B cell (primary cell): Measurements from ENCODE around the gene S100PBP. TPM values are rescaled to one million over a fixed set of nuclear protein-coding genes. Genes with fewer than 3 reads are reported as not detected.
A peak's percentile ranks its signal among the peaks of the same experiment; 100 is the strongest.

Experiments
- ATAC-seq: fragments of 200-7000 bp; cut with Tn5 transposase; one replicate; pipeline ENCODE4 v1.10.0; 2021; ENCODE audit warnings: low read depth, mild to moderate bottlenecking, moderate number of reproducible peaks, moderate library complexity
- CTCF ChIA-PET: fragments of 350-600 bp; sonication (Branson Sonifier 250); formaldehyde crosslinking; loops from one replicate; lab custom pipeline; 2021; ENCODE audit warnings: antibody characterized with exemption, inconsistent platforms; lab: Charles Lee
- POLR2A ChIA-PET: fragments of 350-600 bp; sonication (Branson Sonifier 250); formaldehyde crosslinking; loops from one replicate; lab custom pipeline; 2021; ENCODE audit warnings: antibody characterized with exemption; lab: Charles Lee
- DNase-seq: peaks from one replicate; pipeline ENCODE4 v3.0.0; 2013
- H2AFZ ChIP-seq: 2 replicates; pipeline ENCODE4 v1.6.1; 2012; ENCODE audit warnings: mild to moderate bottlenecking, low read depth, low read length; ENCODE audit not compliant: insufficient read depth, poor library complexity, severe bottlenecking
- H3K27ac ChIP-seq, 2 donors: 1 replicate in 1 of 2; 2 replicates in 1 of 2; pipeline ENCODE4 v1.5.1; 2012 to 2013; ENCODE audit warnings: low read length in 2 of 2, mild to moderate bottlenecking in 2 of 2, moderate library complexity in 1 of 2
- H3K27me3 ChIP-seq, 4 experiments: fragments of 200-600 bp in 1 of 4; sonication (generic) in 1 of 4; replicated peaks in 1 of 4; 1 replicate in 2 of 4; 2 replicates in 2 of 4; pipeline versions ENCODE4 v1.6.1 to v1.7.0; 2013 to 2016; ENCODE audit warnings: low read length in 3 of 4, mild to moderate bottlenecking in 2 of 4, mixed read lengths in 1 of 4, moderate library complexity in 1 of 4; ENCODE audit not compliant: insufficient read depth in 4 of 4, control insufficient read depth in 3 of 4; ENCODE audit errors: control extremely low read depth in 1 of 4
- H3K36me3 ChIP-seq, 2 experiments: replicated peaks in 1 of 2; 1 replicate in 1 of 2; 2 replicates in 1 of 2; pipeline versions ENCODE4 v1.6.1 to v1.7.1; 2013; ENCODE audit warnings: low read length in 1 of 2; ENCODE audit not compliant: insufficient read depth in 2 of 2, control insufficient read depth in 1 of 2; ENCODE audit errors: control extremely low read depth in 1 of 2, extremely low read depth in 1 of 2
- H3K4me1 ChIP-seq, 2 donors: fragments of 200-600 bp in 1 of 2; sonication (generic) in 1 of 2; 1 replicate in 1 of 2; 2 replicates in 1 of 2; pipeline versions ENCODE4 v1.5.1 to v1.6.1; 2013 to 2017; ENCODE audit warnings: low read length in 2 of 2; ENCODE audit not compliant: control insufficient read depth in 2 of 2, insufficient read depth in 2 of 2
- H3K4me2 ChIP-seq: replicated peaks from 2 replicates; pipeline ENCODE3; 2012; ENCODE audit warnings: mild to moderate bottlenecking, low read depth, low read length; ENCODE audit not compliant: poor library complexity, severe bottlenecking
- H3K4me3 ChIP-seq, 5 experiments: fragments of 200-600 bp in 1 of 5; sonication (generic) in 1 of 5; 1 replicate in 3 of 5; 2 replicates in 2 of 5; pipeline versions ENCODE4 v1.5.1 to v1.7.0; 2011 to 2016; ENCODE audit warnings: low read length in 4 of 5, mild to moderate bottlenecking in 4 of 5, low read depth in 2 of 5, control low read depth in 1 of 5, moderate library complexity in 1 of 5; ENCODE audit not compliant: insufficient read depth in 1 of 5; ENCODE audit errors: control extremely low read depth in 1 of 5, extremely low read depth in 1 of 5
- H3K79me2 ChIP-seq: fragments of 200-600 bp; sonication (generic); one replicate; pipeline ENCODE4 v1.6.0; 2016; ENCODE audit warnings: low read length; ENCODE audit not compliant: control insufficient read depth, insufficient read depth
- H3K9ac ChIP-seq: fragments of 200-600 bp; sonication (generic); 2 replicates; pipeline ENCODE4 v1.6.1; 2017; ENCODE audit warnings: mild to moderate bottlenecking, low read length, moderate library complexity
- H3K9me3 ChIP-seq, 3 donors: one replicate each; pipeline versions ENCODE4 v1.6.1 to v1.7.1; 2013; ENCODE audit warnings: low read length in 2 of 3; ENCODE audit not compliant: control insufficient read depth in 2 of 3, insufficient read depth in 1 of 3; ENCODE audit errors: control extremely low read depth in 1 of 3
- H4K20me1 ChIP-seq: 2 replicates; pipeline ENCODE4 v1.6.0; 2012; ENCODE audit warnings: mild to moderate bottlenecking, low read length; ENCODE audit not compliant: insufficient read depth, control insufficient read depth, poor library complexity, severe bottlenecking
- H3K27ac Mint-ChIP-seq: one replicate; pipeline ENCODE4 v1.8.0; 2021; ENCODE audit warnings: mixed read lengths
- H3K27me3 Mint-ChIP-seq: one replicate; pipeline ENCODE4 v1.8.0; 2021; ENCODE audit warnings: mixed read lengths
- H3K4me1 Mint-ChIP-seq: one replicate; pipeline ENCODE4 v1.8.0; 2021; ENCODE audit warnings: mixed read lengths
- H3K4me3 Mint-ChIP-seq: one replicate; pipeline ENCODE4 v1.8.0; 2021; ENCODE audit warnings: mixed read lengths
- H3K9me3 Mint-ChIP-seq: one replicate; pipeline ENCODE4 v1.8.0; 2022; ENCODE audit warnings: mixed read lengths; ENCODE audit not compliant: insufficient read depth
- EZH2 ChIP-seq: IDR thresholded peaks from 2 replicates; pipeline ENCODE4 v1.6.1; 2012; ENCODE audit warnings: borderline replicate concordance, low read depth, mild to moderate bottlenecking, moderate library complexity, low read length; ENCODE audit not compliant: insufficient read depth, poor library complexity, severe bottlenecking
- WGBS: methylation state at CpG from one replicate; pipeline ENCODE4 v1.1.5; 2013; ENCODE audit warnings: missing lambda C conversion rate; ENCODE audit not compliant: insufficient coverage; 5-methylcytosine and 5-hydroxymethylcytosine counted together
- intact Hi-C: fragments of 100-400 bp; cut with micrococcal nuclease; formaldehyde crosslinking; loops from one replicate; pipeline ENCODE4 v1.10.0; 2022
- polyA plus RNA-seq: library from polyadenylated mRNA; depleted of rRNA; stranded (reverse); fragments of >200 nt; gene quantifications from 2 replicates; pipeline ENCODE4 v1.2.3, GENCODE V29; 2012
- total RNA-seq, 2 donors: library from RNA; stranded (reverse); fragments of 120-200 nt in 1 of 2; gene quantifications; 1 replicate in 1 of 2; 2 replicates in 1 of 2; pipeline versions ENCODE4 v1.2.3 to v1.2.4, GENCODE V29; 2013 to 2022
- TF ChIP-seq, protein P1 (sequence below): fragments of 200-600 bp; IDR thresholded peaks from one replicate; pipeline ENCODE4 v1.8.0; 2022; ENCODE audit warnings: antibody characterized with exemption, mild to moderate bottlenecking

Gene S100PBP
- total and polyA plus RNA-seq, 2 donors (not counting 1 experiment from before 2014, with no cell fraction given) = 32.5 to 94.1 TPM

DNA sequence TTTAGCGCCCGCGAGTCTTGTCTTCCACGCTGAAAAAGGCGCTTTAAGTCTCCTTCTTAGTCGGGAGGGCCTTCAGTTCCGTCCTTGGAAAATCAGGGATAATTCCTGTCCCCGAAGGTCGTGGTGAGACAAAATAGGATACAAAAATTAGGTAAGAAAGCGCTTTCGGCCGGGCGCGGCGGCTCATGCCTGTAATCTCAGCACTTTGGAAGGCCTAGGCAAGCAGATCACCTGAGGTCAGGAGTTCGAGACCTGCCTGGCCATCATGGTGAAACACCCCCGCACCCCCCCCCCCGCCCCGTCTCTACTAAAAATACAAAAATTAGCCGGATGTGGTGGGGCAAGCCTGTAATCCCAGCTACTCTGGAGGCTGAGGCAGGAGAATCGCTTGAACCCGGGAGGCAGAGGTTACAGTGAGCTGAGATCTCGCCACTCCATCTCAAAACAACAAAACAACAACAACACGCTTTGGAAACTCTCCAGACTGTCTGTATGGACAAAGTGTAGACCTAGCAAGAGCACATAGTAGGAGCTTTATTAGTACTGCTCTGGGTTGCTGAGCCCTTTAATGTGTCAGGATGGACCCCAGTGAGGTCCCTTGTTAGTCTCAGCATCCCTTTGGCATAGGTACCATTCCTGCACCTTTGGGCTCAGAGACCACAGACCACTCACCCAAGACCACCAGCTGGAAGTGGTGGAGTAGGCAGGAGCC, 84.5 kb downstream of the S100PBP start:
- Histone ChIP-seq H3K27ac (no peak overlapping the region), H2AFZ (peak overlapping the region; percentile 36), H3K79me2 (no peaks in the 10 kb centered on the region), H3K36me3 (no peaks in the 10 kb centered on the region), H3K9me3 (peaks cover 0 to 15% (median 0%) of the 10 kb centered on the region in 3 donors), H4K20me1 (no peaks in the 10 kb centered on the region), H3K27me3 (peaks cover 0 to 37% (median 15%) of the 10 kb centered on the region in 4 experiments), H3K4me3 (peak overlapping the region in 2 of 5 experiments; percentile 34), H3K4me1 (peaks cover 9 to 10% of the 10 kb centered on the region in 2 donors), H3K4me2 (peak overlapping the region; percentile 85), H3K9ac (peak overlapping the region; percentile 26)
- Mint-ChIP-seq H3K27me3 (peaks cover 34% of the 10 kb centered on the region), H3K27ac (no peak overlapping the region), H3K4me1 (peaks cover 11% of the 10 kb centered on the region), H3K4me3 (peak overlapping the region; percentile 76), H3K9me3 (no peaks in the 10 kb centered on the region)
- no peak for DNase-seq
- ChIA-PET POLR2A (interaction anchor here (0.6 kb wide), 1 partner anchor 159 kb away, joined by 5 read pairs; no protein-coding TSS in a partner anchor), CTCF (interaction anchor here (0.9 to 1.3 kb wide), 2 partner anchors 10 to 29 kb away, joined by 3 read pairs; no protein-coding TSS in a partner anchor)
- no peak for ATAC-seq
- TF ChIP-seq EZH2 = peak; percentile 48
- TF ChIP-seq, protein P1, sequence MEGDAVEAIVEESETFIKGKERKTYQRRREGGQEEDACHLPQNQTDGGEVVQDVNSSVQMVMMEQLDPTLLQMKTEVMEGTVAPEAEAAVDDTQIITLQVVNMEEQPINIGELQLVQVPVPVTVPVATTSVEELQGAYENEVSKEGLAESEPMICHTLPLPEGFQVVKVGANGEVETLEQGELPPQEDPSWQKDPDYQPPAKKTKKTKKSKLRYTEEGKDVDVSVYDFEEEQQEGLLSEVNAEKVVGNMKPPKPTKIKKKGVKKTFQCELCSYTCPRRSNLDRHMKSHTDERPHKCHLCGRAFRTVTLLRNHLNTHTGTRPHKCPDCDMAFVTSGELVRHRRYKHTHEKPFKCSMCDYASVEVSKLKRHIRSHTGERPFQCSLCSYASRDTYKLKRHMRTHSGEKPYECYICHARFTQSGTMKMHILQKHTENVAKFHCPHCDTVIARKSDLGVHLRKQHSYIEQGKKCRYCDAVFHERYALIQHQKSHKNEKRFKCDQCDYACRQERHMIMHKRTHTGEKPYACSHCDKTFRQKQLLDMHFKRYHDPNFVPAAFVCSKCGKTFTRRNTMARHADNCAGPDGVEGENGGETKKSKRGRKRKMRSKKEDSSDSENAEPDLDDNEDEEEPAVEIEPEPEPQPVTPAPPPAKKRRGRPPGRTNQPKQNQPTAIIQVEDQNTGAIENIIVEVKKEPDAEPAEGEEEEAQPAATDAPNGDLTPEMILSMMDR = no peak
- intact Hi-C loops = no loop called here
- WGBS = 28% methylated on average over 9 of the region's 24 CpGs

GRCh38 chr1:32902535-32902920, 85.1 kb downstream of the S100PBP start:
- Histone ChIP-seq H3K9ac (no peak overlapping the region), H3K27ac (no peak overlapping the region), H3K79me2 (no peaks in the 10 kb centered on the region), H3K4me1 (peaks cover 9 to 10% of the 10 kb centered on the region in 2 donors), H3K27me3 (peaks cover 0 to 37% (median 15%) of the 10 kb centered on the region in 4 experiments), H3K36me3 (no peaks in the 10 kb centered on the region), H2AFZ (no peak overlapping the region), H4K20me1 (no peaks in the 10 kb centered on the region), H3K9me3 (peaks cover 0 to 15% (median 0%) of the 10 kb centered on the region in 3 donors), H3K4me3 (no peak overlapping the region), H3K4me2 (no peak overlapping the region)
- no peak for DNase-seq
- Mint-ChIP-seq H3K27me3 (peaks cover 29% of the 10 kb centered on the region), H3K9me3 (no peaks in the 10 kb centered on the region), H3K4me3 (peak overlapping the region; percentile 76), H3K4me1 (peaks cover 11% of the 10 kb centered on the region), H3K27ac (no peak overlapping the region)
- CTCF ChIA-PET = interaction anchor here (1.3 kb wide), 1 partner anchor 30 kb away, joined by 3 read pairs; no protein-coding TSS in a partner anchor
- POLR2A ChIA-PET = interaction anchor here (0.6 kb wide), 1 partner anchor 158 kb away, joined by 5 read pairs; no protein-coding TSS in a partner anchor
- no peak for ATAC-seq
- WGBS = 79% methylated on average over 6 of the region's 6 CpGs
- TF ChIP-seq, protein P1 = no peak
- intact Hi-C loops = no loop called here
